ENCODE measurements around the gene ABHD12B. TPM values are rescaled to one million over a fixed set of nuclear protein-coding genes. Genes with fewer than 3 reads are reported as not detected.

ABHD12B gene, protein sequence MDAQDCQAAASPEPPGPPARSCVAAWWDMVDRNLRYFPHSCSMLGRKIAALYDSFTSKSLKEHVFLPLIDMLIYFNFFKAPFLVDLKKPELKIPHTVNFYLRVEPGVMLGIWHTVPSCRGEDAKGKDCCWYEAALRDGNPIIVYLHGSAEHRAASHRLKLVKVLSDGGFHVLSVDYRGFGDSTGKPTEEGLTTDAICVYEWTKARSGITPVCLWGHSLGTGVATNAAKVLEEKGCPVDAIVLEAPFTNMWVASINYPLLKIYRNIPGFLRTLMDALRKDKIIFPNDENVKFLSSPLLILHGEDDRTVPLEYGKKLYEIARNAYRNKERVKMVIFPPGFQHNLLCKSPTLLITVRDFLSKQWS
- not detected in 5 replicates for total RNA-seq (2022; extraction: Qiagen RNA extraction)

DNA sequence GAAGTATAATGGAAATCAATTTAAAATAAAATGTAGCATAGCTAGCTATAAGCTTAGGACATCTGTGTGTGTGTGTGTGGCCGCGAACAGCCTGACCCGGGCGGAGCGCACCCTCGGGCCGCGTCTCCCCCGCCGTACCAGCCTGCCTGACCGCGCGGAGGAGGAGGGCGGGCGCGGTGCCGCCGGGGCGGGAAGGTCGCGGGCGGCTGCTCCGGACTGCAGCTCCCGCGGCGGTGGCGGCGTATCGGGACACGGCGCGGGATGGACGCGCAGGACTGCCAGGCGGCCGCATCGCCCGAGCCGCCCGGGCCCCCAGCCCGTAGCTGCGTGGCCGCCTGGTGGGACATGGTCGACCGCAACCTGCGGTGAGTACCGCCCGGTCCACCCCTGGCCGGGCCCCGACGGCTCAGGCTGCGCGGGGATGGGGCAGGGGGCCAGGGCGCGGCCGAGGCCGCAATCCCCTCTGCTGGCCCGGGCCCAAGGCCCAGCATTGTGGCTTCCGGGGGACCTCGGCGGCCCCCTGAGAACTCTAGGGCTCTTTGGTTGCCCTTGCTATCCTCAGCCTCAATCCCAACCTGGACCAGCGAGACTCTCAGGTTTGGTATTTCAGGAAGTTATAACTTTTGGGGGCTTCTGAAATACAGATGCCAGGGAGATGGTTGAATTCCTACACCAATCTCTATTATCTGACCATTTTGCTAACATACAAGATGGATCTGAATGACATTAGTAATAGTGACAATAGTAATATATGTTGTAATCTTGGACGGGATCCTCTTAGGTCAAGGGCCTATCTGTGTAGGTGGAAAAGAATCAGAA is at the start of gene ABHD12B:
Gene ABHD12B (plus strand): TSS at position 140 of the 819 bp plus-strand sequence. CDS start 122 bp downstream, at position 262.

DNA sequence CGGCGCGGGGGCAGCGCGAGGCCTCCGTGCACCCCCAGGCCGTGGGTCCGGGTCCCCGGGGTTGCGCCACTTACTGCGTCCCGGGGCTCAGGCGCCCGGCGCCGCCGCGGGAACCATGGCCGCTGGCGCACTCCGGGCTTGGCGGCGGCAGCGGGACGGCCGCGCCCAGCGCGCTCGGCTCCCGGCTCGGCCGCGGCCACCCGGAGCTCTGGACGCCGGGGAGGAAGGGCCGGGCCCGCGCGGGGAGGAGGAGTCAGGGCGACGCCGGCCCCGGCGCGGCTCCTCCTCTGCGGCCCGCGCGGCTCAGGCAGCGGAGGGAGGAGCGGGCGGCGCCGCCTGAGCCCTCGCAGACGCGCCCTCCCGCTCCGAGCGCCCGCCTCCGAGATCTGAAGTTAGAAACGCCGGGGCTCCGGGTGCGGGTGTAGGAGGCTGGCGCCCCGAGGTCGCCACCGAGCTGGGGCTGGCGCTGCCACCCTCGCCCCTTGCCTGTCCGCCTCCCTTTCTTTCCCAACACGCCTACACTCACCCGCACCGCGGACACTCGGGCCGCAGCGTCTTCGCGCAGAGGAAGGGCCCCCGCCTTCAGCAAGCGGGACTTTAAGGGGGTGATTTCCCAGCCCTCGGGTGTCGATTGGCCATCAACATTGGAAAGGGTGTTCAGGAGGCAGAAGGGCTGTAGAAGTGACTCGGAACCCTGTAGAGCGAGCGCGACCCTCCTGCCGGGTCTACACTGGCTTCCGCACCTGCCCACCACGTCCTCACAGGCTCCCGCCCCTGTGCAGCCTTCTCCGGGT is 40.7 kb upstream of the ABHD12B start, which contains the start of gene NIN:
Gene NIN (minus strand): TSS at position 231 of the 794 bp plus-strand sequence. CDS start 9,106 bp downstream, outside the sequence.

DNA sequence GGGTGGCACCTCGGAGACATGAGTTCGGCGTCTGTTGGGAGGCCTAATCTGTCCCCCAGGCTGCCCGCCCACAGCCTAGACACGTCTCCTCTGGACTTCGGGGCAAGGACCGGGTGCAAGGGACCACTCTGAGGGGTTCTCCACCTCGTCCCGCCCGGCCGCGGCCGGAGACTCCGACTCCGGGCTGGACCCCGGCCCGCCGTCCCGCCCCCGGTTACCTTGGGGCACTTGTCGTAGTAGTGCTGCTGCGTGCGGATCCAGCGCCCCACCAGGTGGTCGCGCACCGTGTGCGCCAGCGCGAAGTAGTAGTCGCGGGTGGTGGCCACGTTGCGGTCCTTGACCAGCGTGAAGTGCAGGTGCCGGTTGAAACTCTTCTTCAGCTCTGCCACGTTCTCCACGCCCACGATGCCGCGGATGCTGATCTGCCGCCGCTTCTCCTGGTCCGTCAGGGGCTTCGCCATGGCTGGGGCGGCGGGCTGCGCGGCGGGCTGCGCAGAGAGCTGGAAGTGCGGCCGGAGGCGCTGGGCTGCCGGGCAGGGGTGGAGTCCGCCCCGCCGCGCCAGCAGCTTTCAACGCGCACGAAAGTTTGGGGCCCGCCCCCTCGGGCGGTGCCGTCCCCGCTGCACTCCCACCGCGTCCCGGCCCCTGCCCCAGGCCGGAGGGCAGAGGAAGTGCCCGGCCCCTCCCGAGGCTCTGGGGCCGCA is 72.2 kb downstream of the ABHD12B start, which contains the start of gene PYGL:
Gene PYGL (minus strand): TSS at position 541 of the 704 bp plus-strand sequence. CDS start 80 bp downstream, at position 461.

Other genes starting within 250 kb of the ABHD12B start
- 19.2 to 29.9 TPM (median 25.0 TPM) in 5 replicates for gene SAV1, start 203.7 kb upstream of the ABHD12B start, total RNA-seq (2022; extraction: Qiagen RNA extraction)
- gene NIN, start 40.9 kb upstream of the ABHD12B start, total RNA-seq (2022; extraction: Qiagen RNA extraction), result 10.0 to 16.1 TPM (median 14.8 TPM) in 5 replicates
- gene PYGL, start 72.4 kb downstream of the ABHD12B start, total RNA-seq (2022; extraction: Qiagen RNA extraction), result 105 to 143 TPM (median 133 TPM) in 5 replicates
- 8.8 to 11.3 TPM (median 10.4 TPM) in 5 replicates for gene TRIM9, start 223.1 kb downstream of the ABHD12B start, total RNA-seq (2022; extraction: Qiagen RNA extraction)